Measurements from ENCODE around the gene LARP4B. TPM values are rescaled to one million over a fixed set of nuclear protein-coding genes. Genes with fewer than 3 reads are reported as not detected.
A peak's percentile ranks its signal among the peaks of the same experiment; 100 is the strongest.
"Not testable (repeated sequence)": the region's sequence is repeated elsewhere in the genome, so short reads cannot be mapped to it uniquely, and the experiment has no call there.

Gene LARP4B
- total RNA-seq, 1 donor from 2014 or later, result 30.8 TPM

DNA sequence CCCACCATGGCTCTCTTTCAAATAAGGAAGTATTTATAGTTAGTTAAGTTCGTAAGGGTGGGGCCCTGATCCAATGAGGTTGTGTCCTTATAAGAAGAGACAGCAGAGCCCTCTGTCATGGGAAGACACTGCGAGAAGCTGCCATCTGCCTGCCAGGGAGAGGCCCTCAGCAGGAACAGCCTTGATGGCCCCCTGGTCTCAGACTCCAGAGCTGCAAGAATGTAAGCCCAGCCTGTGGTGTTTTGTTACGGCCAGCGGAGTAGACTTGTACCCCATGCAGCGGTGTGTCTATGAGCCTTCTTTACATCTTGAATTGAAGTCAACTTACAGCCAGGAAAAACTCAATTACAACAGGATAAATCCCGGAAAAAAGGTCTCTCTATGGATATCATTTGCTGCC lies 14.3 kb upstream of the LARP4B start:
- H3K9ac ChIP-seq (ENCODE audit: low read depth in 1 of 3, low read length in 3 of 3), result no peak overlapping the region
- peaks cover 0 to 4% (median 2%) of the 10 kb centered on the region in 3 donors for H3K4me1 ChIP-seq (ENCODE audit: control insufficient read depth in 3 of 3, insufficient read depth in 3 of 3, low read length in 3 of 3)
- H3K4me3 ChIP-seq (ENCODE audit: low read length in 3 of 3), result no peak overlapping the region
- no peaks in the 10 kb centered on the region for H3K27me3 ChIP-seq (ENCODE audit: control insufficient read depth in 3 of 3, insufficient read depth in 3 of 3, low read length in 3 of 3)
- no peaks in the 10 kb centered on the region for H3K9me3 ChIP-seq (ENCODE audit: control insufficient read depth in 3 of 3, low read length in 3 of 3)
- no peak overlapping the region for H3K27ac ChIP-seq (ENCODE audit: low read depth, low read length)
- no peaks in the 10 kb centered on the region for H3K36me3 ChIP-seq (ENCODE audit: control insufficient read depth in 3 of 3, insufficient read depth in 3 of 3, low read length in 3 of 3)

DNA sequence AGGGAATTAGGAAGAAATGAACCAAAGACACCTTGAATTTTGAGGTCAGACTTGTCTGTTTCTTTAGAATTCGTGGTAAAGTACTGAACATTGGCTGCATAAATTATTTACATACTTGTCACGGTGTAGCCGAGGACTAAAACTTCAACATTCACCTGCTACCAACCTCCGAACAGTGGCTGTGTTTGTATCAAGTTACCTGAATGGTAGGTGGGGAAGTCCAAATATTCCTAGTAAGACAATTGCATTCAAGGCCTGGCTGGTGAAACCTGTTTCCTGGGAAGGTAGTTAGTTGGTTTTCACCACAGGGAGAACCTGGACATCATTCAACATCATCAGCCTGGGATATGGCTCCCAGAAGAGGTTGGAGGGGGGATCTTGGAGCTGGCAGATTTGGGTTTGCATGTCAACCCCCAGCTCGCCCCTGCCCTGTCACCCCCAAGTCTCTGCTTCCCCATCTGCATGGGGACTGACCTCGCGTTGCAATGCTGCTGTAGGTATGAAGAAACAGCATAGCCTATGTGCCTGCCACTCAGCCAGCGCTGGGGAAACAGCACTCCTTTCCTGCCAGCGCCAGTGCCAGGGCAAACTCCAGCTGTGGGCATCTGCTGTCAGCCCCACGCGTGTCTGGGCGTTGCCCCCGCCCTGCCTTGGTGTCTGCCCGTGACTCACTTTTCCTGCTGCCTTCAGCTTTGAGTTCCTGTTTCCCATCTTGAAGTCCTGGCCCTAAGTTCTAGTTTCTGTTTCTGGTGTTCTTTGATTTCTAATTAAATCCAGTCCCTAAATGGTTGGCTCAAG lies 12.7 kb upstream of the LARP4B start:
- no peaks in the 10 kb centered on the region for H3K27me3 ChIP-seq (ENCODE audit: control insufficient read depth in 3 of 3, insufficient read depth in 3 of 3, low read length in 3 of 3)
- peak overlapping the region in 2 of 3 donors; percentile 6 to 19 for H3K9ac ChIP-seq (ENCODE audit: low read depth in 1 of 3, low read length in 3 of 3)
- H3K4me1 ChIP-seq (ENCODE audit: control insufficient read depth in 3 of 3, insufficient read depth in 3 of 3, low read length in 3 of 3), result peaks cover 0 to 4% (median 2%) of the 10 kb centered on the region in 3 donors
- H3K9me3 ChIP-seq (ENCODE audit: control insufficient read depth in 3 of 3, low read length in 3 of 3), result no peaks in the 10 kb centered on the region
- no peaks in the 10 kb centered on the region for H3K36me3 ChIP-seq (ENCODE audit: control insufficient read depth in 3 of 3, insufficient read depth in 3 of 3, low read length in 3 of 3)
- no peak overlapping the region for H3K27ac ChIP-seq (ENCODE audit: low read depth, low read length)
- H3K4me3 ChIP-seq (ENCODE audit: low read length in 3 of 3), result peak overlapping the region in 1 of 3 donors; percentile 51

GRCh38 chr10:943334-944033 lies 12.0 kb upstream of the LARP4B start:
- H3K4me3 ChIP-seq (ENCODE audit: low read length in 3 of 3), result no peak overlapping the region
- no peak overlapping the region for H3K27ac ChIP-seq (ENCODE audit: low read depth, low read length)
- peaks cover 0 to 4% (median 2%) of the 10 kb centered on the region in 3 donors for H3K4me1 ChIP-seq (ENCODE audit: control insufficient read depth in 3 of 3, insufficient read depth in 3 of 3, low read length in 3 of 3)

DNA sequence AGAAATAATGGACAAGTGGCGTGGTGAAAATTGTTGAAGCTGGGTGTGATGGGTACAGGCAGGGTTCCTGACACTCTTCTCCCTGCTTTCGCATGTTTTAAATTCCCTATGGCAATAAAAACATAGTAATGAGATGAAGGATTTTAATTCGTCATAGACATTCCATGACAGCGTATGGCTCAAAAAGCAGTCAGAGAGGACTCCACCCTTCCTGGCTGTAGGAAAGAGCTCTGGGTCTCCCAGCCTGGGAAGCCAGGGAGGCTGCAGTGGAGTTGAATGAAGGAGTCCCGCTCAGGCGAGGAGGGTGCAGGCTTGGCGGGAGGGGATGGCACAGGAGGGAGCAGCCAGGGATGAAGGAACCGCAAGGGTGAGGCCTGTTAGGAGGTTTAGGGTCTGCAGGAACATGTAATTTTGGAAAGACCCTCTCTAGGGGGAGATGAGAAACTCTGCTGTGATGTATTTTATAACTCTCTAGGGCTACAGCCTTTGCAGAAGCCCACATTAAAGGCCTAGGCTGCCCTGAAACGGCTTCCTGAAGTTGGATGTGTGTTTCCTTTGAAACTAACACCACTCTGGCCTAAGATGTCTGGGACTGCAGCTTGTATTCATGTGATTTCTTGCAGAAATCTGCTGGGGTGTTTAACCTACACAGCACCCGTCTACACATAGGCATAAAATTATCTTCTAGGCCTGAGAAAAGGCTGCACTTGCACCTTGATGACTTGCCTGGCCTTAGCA lies 7.6 kb upstream of the LARP4B start:
- no peaks in the 10 kb centered on the region for H3K27me3 ChIP-seq (ENCODE audit: control insufficient read depth in 3 of 3, insufficient read depth in 3 of 3, low read length in 3 of 3)

More at GRCh38 chr10:943334-944033, 12.0 kb upstream of the LARP4B start:
- H3K9ac ChIP-seq (ENCODE audit: low read depth in 1 of 3, low read length in 3 of 3), result no peak overlapping the region
- H3K27me3 ChIP-seq (ENCODE audit: control insufficient read depth in 3 of 3, insufficient read depth in 3 of 3, low read length in 3 of 3), result no peaks in the 10 kb centered on the region
- no peaks in the 10 kb centered on the region for H3K9me3 ChIP-seq (ENCODE audit: control insufficient read depth in 3 of 3, low read length in 3 of 3)
- no peaks in the 10 kb centered on the region for H3K36me3 ChIP-seq (ENCODE audit: control insufficient read depth in 3 of 3, insufficient read depth in 3 of 3, low read length in 3 of 3)

DNA sequence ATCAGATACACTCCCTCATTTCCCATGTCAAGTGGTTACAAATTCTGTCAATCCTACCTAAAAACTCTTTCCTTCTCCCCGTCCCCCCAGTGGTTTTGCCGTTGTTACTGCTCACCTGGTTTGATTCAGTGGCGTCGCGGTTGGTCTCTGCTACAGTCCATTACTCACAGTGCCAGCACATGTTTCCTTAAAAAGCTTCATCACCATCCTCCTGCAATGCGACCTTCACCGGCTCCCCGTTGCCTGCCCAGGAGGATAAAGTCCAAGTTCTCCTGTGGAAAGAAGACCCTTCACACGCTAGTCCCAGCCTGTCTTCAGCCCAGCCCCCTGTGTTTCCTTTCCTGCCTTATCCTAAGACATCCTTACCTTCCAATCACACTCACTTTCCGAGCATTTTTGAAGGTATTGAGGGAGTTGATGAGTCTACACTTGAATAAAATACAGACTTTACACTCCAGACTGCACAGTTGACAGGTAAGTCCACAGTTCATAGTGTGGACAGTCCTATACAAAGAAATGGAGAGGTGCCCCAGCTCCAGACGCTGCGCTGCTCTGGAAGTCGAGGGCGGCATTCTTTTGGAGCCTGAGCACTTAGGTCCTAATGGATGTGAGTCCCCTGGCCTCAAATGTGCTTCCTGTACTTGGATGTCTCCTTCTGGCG lies 3.4 kb upstream of the LARP4B start:
- Histone ChIP-seq H3K4me3 (ENCODE audit: low read length in 3 of 3) (no peak overlapping the region), H3K9ac (ENCODE audit: low read depth in 1 of 3, low read length in 3 of 3) (no peak overlapping the region), H3K9me3 (ENCODE audit: control insufficient read depth in 3 of 3, low read length in 3 of 3) (no peaks in the 10 kb centered on the region), H3K4me1 (ENCODE audit: control insufficient read depth in 3 of 3, insufficient read depth in 3 of 3, low read length in 3 of 3) (peaks cover 2 to 9% (median 7%) of the 10 kb centered on the region in 3 donors), H3K27ac (ENCODE audit: low read depth, low read length) (peak overlapping the region; percentile 7), H3K27me3 (ENCODE audit: control insufficient read depth in 3 of 3, insufficient read depth in 3 of 3, low read length in 3 of 3) (no peaks in the 10 kb centered on the region), H3K36me3 (ENCODE audit: control insufficient read depth in 3 of 3, insufficient read depth in 3 of 3, low read length in 3 of 3) (no peaks in the 10 kb centered on the region)

More for the DNA sequence above, 7.6 kb upstream of the LARP4B start:
- no peaks in the 10 kb centered on the region for H3K4me1 ChIP-seq (ENCODE audit: control insufficient read depth in 3 of 3, insufficient read depth in 3 of 3, low read length in 3 of 3)
- H3K9me3 ChIP-seq (ENCODE audit: control insufficient read depth in 3 of 3, low read length in 3 of 3), result no peaks in the 10 kb centered on the region
- no peak overlapping the region for H3K4me3 ChIP-seq (ENCODE audit: low read length in 3 of 3)
- H3K27ac ChIP-seq (ENCODE audit: low read depth, low read length), result no peak overlapping the region
- H3K9ac ChIP-seq (ENCODE audit: low read depth in 1 of 3, low read length in 3 of 3), result no peak overlapping the region
- H3K36me3 ChIP-seq (ENCODE audit: control insufficient read depth in 3 of 3, insufficient read depth in 3 of 3, low read length in 3 of 3), result no peaks in the 10 kb centered on the region

- not testable (repeated sequence) for H3K9ac ChIP-seq (ENCODE audit: low read depth in 1 of 3, low read length in 3 of 3); H3K27ac ChIP-seq (ENCODE audit: low read depth, low read length); H3K27me3 ChIP-seq (ENCODE audit: control insufficient read depth in 3 of 3, insufficient read depth in 3 of 3, low read length in 3 of 3); H3K9me3 ChIP-seq (ENCODE audit: control insufficient read depth in 3 of 3, low read length in 3 of 3); H3K36me3 ChIP-seq (ENCODE audit: control insufficient read depth in 3 of 3, insufficient read depth in 3 of 3, low read length in 3 of 3); H3K4me3 ChIP-seq (ENCODE audit: low read length in 3 of 3)
- peaks cover 8 to 15% (median 11%) of the 10 kb centered on the region in 3 donors for H3K4me1 ChIP-seq (ENCODE audit: control insufficient read depth in 3 of 3, insufficient read depth in 3 of 3, low read length in 3 of 3)
Measured at GRCh38 chr10:934165-934564, 2.7 kb upstream of the LARP4B start.

DNA sequence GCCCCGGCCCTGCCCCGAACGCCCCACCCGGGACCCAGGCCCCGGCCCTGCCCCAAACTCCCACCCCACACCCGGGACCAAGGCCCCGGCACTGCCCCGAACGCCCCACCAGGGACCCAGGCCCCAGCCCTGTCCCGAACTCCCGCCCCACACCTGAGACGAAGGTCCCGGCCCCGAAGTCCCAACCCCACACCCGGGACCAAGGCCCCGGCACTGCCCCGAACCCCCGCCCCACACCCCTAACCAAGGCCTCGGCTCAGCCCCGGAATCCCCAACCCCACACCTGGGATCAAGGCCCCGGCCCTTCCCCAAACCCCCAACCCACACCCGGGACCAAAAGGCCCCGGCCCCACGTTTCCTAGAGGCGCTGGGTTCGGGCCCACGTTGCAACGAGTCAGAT lies 1.1 kb upstream of the LARP4B start:
- Histone ChIP-seq H3K4me3 (ENCODE audit: low read length in 3 of 3) (peak overlapping the region in 1 of 3 donors; percentile 2), H3K9me3 (ENCODE audit: control insufficient read depth in 3 of 3, low read length in 3 of 3) (no peaks in the 10 kb centered on the region), H3K27me3 (ENCODE audit: control insufficient read depth in 3 of 3, insufficient read depth in 3 of 3, low read length in 3 of 3) (no peaks in the 10 kb centered on the region), H3K4me1 (ENCODE audit: control insufficient read depth in 3 of 3, insufficient read depth in 3 of 3, low read length in 3 of 3) (peaks cover 11 to 19% (median 14%) of the 10 kb centered on the region in 3 donors), H3K27ac (ENCODE audit: low read depth, low read length) (no peak overlapping the region), H3K36me3 (ENCODE audit: control insufficient read depth in 3 of 3, insufficient read depth in 3 of 3, low read length in 3 of 3) (no peaks in the 10 kb centered on the region), H3K9ac (ENCODE audit: low read depth in 1 of 3, low read length in 3 of 3) (peak overlapping the region in 2 of 3 donors; percentile 0 to 1)

DNA sequence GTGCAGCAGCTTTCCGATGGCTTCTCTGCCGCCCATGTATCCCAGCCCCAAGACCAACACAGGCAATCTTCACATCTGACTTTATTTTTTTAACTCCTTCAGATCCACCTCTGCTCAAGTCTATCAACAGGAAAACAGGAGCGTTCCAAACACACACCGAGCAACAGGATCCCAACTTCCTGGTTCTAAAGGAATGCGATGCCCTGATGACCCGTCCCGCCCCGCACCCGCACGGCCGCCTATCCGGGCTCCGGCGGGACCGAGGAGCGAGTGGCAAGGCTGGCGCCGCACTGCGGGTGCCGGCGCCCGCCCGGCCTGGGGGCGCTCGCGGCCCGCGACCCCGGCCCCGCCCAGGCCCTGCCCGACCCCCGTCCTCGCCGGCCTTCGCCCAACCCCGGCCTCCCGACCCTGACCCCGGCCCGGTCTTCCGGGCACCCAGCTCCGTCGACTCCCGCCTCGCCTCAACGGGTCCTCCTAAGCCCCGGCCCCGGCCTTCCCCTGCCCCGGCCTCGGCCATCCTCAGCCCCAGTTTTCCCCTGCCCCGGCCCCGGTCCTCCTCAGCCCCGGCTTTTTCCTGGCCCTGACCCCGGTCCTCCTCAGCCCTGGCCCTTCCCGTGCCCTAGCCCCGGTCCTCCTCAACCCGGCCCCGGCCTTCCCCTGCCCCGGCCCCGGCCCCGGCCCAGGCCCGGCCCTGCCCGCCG lies 730 bp downstream of the LARP4B start:
- Histone ChIP-seq H3K36me3 (ENCODE audit: control insufficient read depth in 3 of 3, insufficient read depth in 3 of 3, low read length in 3 of 3) (peaks cover 0 to 3% (median 0%) of the 10 kb centered on the region in 3 donors), H3K9ac (ENCODE audit: low read depth in 1 of 3, low read length in 3 of 3) (peak overlapping the region; percentile 67 to 83 (median 75)), H3K27ac (ENCODE audit: low read depth, low read length) (peak overlapping the region; percentile 88), H3K4me1 (ENCODE audit: control insufficient read depth in 3 of 3, insufficient read depth in 3 of 3, low read length in 3 of 3) (peaks cover 11 to 24% (median 19%) of the 10 kb centered on the region in 3 donors), H3K4me3 (ENCODE audit: low read length in 3 of 3) (peak overlapping the region; percentile 72 to 80 (median 73)), H3K27me3 (ENCODE audit: control insufficient read depth in 3 of 3, insufficient read depth in 3 of 3, low read length in 3 of 3) (no peaks in the 10 kb centered on the region), H3K9me3 (ENCODE audit: control insufficient read depth in 3 of 3, low read length in 3 of 3) (no peaks in the 10 kb centered on the region)

Measured in skeletal muscle tissue (tissue), 4 donors.